Uterus (tissue), 4 donors: ENCODE results near the gene OR4L1. TPM values are rescaled to one million over a fixed set of nuclear protein-coding genes. Genes with fewer than 3 reads are reported as not detected.

Experiments used
- DNase-seq, 2 donors: peaks; one replicate each; pipeline ENCODE4 v3.0.0-alpha.2; 2019 to 2020
- H3K27ac ChIP-seq, 2 donors: fragments of 200-600 bp; sonication (generic); 1 replicate in 1 of 2; 2 replicates in 1 of 2; pipeline ENCODE4 v1.5.1; 2016 to 2018
- H3K27me3 ChIP-seq, 2 donors: fragments of 200-600 bp; sonication (generic); one replicate each; pipeline ENCODE4 v1.5.1; 2018 to 2019; ENCODE audit warnings: control low read depth in 1 of 2
- H3K36me3 ChIP-seq, 2 donors: fragments of 200-600 bp; sonication (generic); one replicate each; pipeline ENCODE4 v1.5.1; 2019; ENCODE audit warnings: control low read depth in 1 of 2
- H3K4me1 ChIP-seq, 2 donors: fragments of 200-600 bp; sonication (generic); one replicate each; pipeline ENCODE4 v1.5.1; 2018 to 2019; ENCODE audit warnings: control low read depth in 1 of 2
- H3K4me3 ChIP-seq, 2 donors: fragments of 200-600 bp; sonication (generic); 1 replicate in 1 of 2; 2 replicates in 1 of 2; pipeline ENCODE4 v1.5.1; 2018 to 2019; ENCODE audit warnings: mild to moderate bottlenecking in 1 of 2
- H3K9me3 ChIP-seq, 2 donors: fragments of 200-600 bp; sonication (generic); one replicate each; pipeline ENCODE4 v1.5.1; 2019; ENCODE audit warnings: control low read depth in 1 of 2
- POLR2A ChIP-seq, 2 donors: fragments of 450-650 bp; IDR thresholded peaks; one replicate each; pipeline ENCODE4 v1.6.1; 2016; ENCODE audit warnings: antibody characterized with exemption in 2 of 2, mild to moderate bottlenecking in 1 of 2, moderate library complexity in 1 of 2
- intact Hi-C: fragments of 100-400 bp; cut with DNase I; formaldehyde crosslinking; loops from one replicate; pipeline ENCODE4 v1.15.1; 2023; ENCODE audit warnings: low total_unique reads
- small RNA-seq: library from RNA; depleted of rRNA; stranded (forward); fragments of <200 nt; gene quantifications from one replicate; pipeline ENCODE3, GENCODE V24; 2016
- total RNA-seq, 4 donors: library from RNA; depleted of rRNA in 3 of 4; stranded (reverse); fragments of >200 nt in 3 of 4; gene quantifications; one replicate each; pipeline versions ENCODE4 v1.1.0 to v1.2.4, GENCODE V29; 2014 to 2023
- TF ChIP-seq, protein P1 (sequence below), 4 experiments: fragments of 200-600 bp in 2 of 4; fragments of 450-650 bp in 2 of 4; sonication (generic) in 2 of 4; IDR thresholded peaks; one replicate each; pipeline ENCODE4 v1.5.1; 2016 to 2019; ENCODE audit warnings: antibody characterized with exemption in 4 of 4, mild to moderate bottlenecking in 2 of 4, moderate library complexity in 1 of 4
- donor health status: DM: yes; HTN: yes; CAD: no.

The OR4L1 gene
- total RNA-seq, 4 donors from 2014 or later, result not detected

- H3K4me3 ChIP-seq, result no peak within 1 kb of the TSS
- DNase-seq, result no peak
- H3K36me3 ChIP-seq, result no peaks in the 10 kb centered on the region
- intact Hi-C loops, result no loop called here
- H3K4me1 ChIP-seq, result no peaks in the 10 kb centered on the region
- H3K27me3 ChIP-seq, result no peaks in the 10 kb centered on the region
- H3K9me3 ChIP-seq, result no peaks in the 10 kb centered on the region
- TF ChIP-seq, protein P1, sequence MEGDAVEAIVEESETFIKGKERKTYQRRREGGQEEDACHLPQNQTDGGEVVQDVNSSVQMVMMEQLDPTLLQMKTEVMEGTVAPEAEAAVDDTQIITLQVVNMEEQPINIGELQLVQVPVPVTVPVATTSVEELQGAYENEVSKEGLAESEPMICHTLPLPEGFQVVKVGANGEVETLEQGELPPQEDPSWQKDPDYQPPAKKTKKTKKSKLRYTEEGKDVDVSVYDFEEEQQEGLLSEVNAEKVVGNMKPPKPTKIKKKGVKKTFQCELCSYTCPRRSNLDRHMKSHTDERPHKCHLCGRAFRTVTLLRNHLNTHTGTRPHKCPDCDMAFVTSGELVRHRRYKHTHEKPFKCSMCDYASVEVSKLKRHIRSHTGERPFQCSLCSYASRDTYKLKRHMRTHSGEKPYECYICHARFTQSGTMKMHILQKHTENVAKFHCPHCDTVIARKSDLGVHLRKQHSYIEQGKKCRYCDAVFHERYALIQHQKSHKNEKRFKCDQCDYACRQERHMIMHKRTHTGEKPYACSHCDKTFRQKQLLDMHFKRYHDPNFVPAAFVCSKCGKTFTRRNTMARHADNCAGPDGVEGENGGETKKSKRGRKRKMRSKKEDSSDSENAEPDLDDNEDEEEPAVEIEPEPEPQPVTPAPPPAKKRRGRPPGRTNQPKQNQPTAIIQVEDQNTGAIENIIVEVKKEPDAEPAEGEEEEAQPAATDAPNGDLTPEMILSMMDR (IDR thresholded peaks at IDR 0.05), result no peak
- no peak for TF ChIP-seq POLR2A (IDR thresholded peaks at IDR 0.05)
- H3K27ac ChIP-seq, result no peak within 1 kb of the TSS
Measured at GRCh38 chr14:20110438-20110837, 50.6 kb downstream of the OR4L1 start, which contains the start of gene OR4K17. Gene OR4K17 (plus strand): TSS chr14:20110739. CDS start chr14:20117500, 6,761 bp downstream.

Small RNA genes within 50 kb of the gene (small RNA-seq; reads per million reads assigned to genes)
- gene RNA5SP380, result not detected

Other genes with a start within 250 kb of the OR4L1 start
- not detected for gene OR4K2, start 184.9 kb upstream of the OR4L1 start, total RNA-seq
- gene OR4K5, start 139.4 kb upstream of the OR4L1 start, total RNA-seq, result not detected
- gene OR4K1, start 129.1 kb upstream of the OR4L1 start, total RNA-seq, result not detected
- gene OR4K15, start 84.5 kb upstream of the OR4L1 start, total RNA-seq, result not detected
- not detected for gene OR4Q2, start 57.9 kb upstream of the OR4L1 start, total RNA-seq
- gene OR4K14, start 40.7 kb upstream of the OR4L1 start, total RNA-seq, result not detected
- gene OR4K13, start 24.0 kb upstream of the OR4L1 start, total RNA-seq, result not detected
- gene OR4K17, start 50.7 kb downstream of the OR4L1 start, total RNA-seq, result not detected
- gene OR4N5, start 78.8 kb downstream of the OR4L1 start, total RNA-seq, result not detected
- gene OR11G2, start 130.9 kb downstream of the OR4L1 start, total RNA-seq, result not detected
- gene OR11H6, start 163.7 kb downstream of the OR4L1 start, total RNA-seq, result not detected
- not detected for gene OR11H7, start 168.9 kb downstream of the OR4L1 start, total RNA-seq
- not detected for gene OR11H4, start 179.2 kb downstream of the OR4L1 start, total RNA-seq
- gene TTC5, start 245.9 kb downstream of the OR4L1 start, total RNA-seq, result 10 to 100 TPM in 3 of 4 donors, 1 to 10 TPM in 1; 6.5 to 43.8 (median 17.7) TPM